Measurements from ENCODE around the gene HPSE2.
"Not testable (repeated sequence)": the region's sequence is repeated elsewhere in the genome, so short reads cannot be mapped to it uniquely, and the experiment has no call there.

The HPSE2 gene

DNA sequence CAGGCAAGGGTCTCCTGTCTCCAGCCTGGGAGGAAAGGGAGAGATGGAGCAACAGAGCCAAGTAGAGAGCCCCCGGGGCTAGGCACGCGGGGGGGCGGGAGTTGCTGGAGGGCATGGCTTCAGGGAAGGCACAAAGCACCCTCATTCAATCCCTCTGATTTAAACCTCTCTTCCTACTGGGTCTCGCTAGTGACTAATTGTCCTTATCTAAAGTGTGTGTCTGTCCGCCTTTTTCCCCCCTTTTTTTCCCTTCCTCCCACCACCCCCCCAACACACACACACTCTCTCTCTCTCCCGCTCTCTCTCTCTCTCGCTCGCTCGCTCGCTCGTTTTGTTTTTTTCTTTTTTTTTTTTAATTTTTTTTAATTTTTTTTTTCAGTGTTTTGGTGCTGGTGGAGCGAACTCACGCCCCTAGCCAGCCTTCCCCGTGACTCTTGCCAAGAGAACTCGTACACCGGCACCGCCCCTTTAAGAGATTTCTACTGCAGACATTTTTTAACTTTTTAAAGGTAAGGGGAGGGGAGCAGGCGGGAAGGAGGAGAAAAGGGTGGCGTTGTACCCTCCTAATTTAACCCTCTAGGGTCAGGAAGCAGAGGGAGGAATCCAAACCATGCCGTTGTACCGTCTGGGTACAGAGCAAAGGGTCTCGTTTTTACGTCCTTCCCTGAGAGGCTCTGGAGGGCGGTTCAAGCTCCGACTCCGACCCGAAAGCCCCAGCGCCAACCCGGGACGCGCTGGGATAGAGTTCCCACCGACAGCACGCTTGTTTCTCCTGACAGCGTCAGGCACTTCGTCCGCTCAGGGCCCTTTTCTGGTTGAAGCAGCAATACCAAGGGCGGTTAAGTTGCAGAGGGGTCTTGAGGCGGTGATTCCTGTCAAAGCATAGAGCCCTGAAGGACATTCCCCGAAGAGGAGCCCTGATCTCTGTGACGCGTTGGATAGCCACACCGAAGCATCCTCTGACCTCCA lies at the start of gene HPSE2:
TSS of gene HPSE2 (minus strand) at position 195 of the 969 bp plus-strand sequence.
- DNase-seq (ENCODE audit: insufficient read length, low spot score) (no peak), FAIRE-seq (no peak)
- no peak for TF ChIP-seq POLR2A (IDR thresholded peaks at IDR 0.05; ENCODE audit: low read depth, low read length)

DNA sequence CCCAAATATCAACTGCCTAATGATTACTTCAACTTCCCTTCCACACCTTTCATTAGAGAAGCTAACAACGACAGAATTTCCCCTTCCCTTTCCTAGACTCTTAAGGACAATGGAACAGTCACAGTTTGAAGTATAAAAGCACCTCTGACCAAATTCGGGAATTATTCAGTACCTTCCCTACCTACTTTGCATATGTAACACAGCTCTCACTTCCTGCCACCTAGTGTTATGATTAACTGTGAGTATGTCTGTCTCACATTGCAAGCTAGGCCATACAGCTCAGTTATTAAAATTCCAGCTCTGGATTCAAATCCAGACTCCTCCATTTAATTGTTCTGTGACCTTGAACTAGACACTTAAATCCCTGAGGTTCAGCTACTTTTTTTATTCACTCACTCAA lies 44.8 kb upstream of the HPSE2 start:
- FAIRE-seq, result no peak
- no peak for DNase-seq (ENCODE audit: insufficient read length, low spot score)
- no peak for TF ChIP-seq POLR2A (IDR thresholded peaks at IDR 0.05; ENCODE audit: low read depth, low read length)

DNA sequence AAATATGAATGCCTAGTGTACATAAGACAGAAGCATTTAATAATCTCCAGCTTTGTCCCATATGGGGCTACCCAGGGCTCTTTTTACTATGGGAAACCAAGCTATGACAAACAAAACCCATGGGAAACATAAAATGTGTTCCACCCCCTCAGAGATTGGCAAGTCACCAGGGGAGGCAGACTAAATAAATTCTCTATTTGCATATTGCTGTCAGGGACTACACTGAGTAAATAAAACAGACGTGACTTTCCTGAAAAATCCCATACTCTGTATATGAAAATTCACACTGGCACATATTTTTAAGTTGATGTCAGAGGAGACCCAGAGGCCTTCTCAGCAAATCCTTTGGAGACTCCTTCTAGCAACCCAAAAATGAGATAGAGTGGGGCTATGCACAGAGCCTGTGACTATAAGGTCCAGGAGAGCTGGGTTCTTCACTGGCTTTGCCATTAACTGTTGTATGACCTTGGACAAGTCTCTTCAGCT lies 44.0 kb upstream of the HPSE2 start:
- FAIRE-seq, result no peak
- TF ChIP-seq POLR2A (IDR thresholded peaks at IDR 0.05; ENCODE audit: low read depth, low read length), result no peak
- no peak for DNase-seq (ENCODE audit: insufficient read length, low spot score)

DNA sequence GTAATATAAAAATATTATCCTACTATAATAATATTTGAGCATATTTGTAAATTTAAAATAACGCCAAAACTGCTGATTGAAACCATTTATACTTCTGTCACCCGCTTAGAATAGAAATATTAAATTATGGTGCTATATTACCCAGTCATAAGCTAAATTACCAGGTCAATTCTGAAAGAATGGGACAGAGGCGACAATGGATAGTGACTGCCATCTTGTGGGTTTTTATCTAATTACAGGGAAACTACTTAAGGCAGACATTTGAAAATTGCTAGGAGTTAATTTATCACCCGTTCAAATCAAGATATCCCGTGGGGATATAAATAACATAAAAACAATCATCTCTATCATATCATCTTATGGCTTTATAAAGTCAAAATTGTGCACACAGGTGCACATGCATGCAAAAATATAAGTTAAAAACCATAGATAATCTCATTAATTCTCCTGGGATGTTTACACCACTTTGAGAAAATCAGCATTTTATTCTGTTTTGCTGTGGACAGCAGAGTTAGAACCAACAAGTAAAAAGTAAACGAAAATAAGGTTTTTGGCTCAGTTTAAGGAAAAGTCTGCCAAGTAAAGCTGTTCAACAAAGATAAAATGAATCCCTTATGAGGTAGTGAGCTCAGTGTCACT lies 41.3 kb upstream of the HPSE2 start:
- TF ChIP-seq POLR2A (IDR thresholded peaks at IDR 0.05; ENCODE audit: low read depth, low read length), result no peak
- FAIRE-seq, result no peak

DNA sequence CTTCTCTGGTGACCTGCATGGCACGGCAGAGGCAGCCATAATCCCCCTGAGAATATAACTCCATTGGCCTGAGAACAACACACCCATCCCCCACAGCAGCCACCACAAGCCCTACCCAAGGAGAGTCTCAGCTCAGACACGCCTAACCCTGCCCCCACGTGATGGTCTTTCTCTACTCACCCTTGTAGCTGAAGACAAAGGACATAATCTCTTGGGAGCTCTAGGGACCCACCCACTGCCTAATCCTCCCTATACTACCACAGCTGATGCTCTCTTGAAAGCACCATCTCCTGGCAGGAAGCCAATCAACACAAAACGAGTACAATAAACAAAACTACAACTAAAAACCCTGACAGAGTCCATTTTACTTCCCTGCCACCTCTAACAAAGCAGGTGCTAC lies 30.7 kb upstream of the HPSE2 start:
- DNase-seq (ENCODE audit: insufficient read length, low spot score) (no peak), FAIRE-seq (no peak)
- TF ChIP-seq POLR2A (IDR thresholded peaks at IDR 0.05; ENCODE audit: low read depth, low read length), result no peak

More for the DNA sequence above, 41.3 kb upstream of the HPSE2 start:
- no peak for DNase-seq (ENCODE audit: insufficient read length, low spot score)

DNA sequence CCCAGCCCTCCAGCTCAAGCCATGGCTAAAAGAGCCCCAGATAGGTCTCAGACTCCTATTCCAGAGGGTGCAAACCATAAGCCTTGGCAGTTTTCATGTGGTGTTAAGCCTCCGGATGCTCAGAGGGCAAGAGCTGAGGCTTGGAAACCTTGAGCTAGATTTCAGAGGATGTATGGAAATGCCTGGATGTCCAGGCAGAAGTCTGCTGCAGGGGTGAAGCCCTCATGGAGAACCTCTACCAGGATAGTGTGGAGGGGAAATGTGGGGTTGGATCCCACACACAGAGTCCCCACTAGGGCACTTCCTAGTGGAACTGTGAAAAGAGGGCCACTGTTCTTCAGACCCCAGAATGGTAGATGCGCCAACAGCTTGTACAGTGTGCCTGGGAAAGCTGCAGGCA lies 13.2 kb upstream of the HPSE2 start:
- FAIRE-seq (no peak), DNase-seq (ENCODE audit: insufficient read length, low spot score) (no peak)
- no peak for TF ChIP-seq POLR2A (IDR thresholded peaks at IDR 0.05; ENCODE audit: low read depth, low read length)

DNA sequence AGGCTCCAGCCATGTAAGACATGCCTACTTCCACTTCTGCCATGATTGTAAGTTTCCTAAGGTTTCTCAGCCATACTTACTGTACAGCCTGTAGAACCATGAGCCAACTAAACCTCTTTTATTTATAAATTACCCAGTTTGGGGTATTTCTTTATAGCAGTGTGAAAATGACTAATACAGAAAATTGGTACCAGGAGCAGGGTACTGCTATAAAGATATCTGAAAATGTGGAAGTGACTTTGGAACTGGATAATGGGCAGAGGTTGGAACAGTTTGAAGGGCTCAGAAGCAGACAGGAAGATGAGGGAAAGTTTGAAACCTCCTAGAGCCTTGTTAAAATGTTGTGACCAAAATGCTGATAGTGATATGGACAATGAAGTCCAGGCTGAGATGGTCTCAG lies 12.2 kb upstream of the HPSE2 start:
- FAIRE-seq; DNase-seq (ENCODE audit: insufficient read length, low spot score): not testable (repeated sequence)

DNA sequence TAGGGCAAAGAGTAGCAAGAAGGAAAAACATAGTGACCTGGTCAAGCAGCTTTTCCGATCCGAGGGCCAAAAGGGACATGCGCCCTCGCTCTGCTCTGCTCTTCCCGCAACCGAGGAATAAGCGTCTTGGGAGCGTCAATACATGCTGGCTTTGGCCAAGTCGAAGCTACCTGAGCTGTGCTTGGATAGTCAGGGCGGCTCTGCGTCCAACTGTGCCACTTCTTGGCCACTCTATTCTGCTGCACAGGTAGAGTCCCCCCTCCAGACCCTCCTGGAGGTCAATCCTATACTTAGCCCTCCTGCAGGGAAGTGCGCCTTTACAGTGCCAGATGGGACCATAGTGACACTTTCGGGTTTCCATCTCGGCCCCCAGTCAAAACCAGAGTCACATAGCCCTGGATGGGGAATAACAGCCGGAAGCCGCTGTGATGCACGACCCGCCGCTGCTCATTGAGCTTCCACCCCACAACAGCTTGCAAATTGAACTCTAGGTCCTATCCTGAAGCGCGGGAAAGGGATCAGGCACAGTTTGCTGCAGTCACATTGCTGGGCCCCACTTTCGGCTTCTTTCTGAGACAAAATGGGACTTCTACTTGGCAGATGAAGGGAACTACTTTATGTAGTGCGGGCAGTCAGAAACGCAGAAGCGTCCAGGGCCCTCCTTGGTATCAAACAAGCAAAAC lies 1.1 kb upstream of the HPSE2 start:
- DNase-seq (ENCODE audit: insufficient read length, low spot score) (no peak), FAIRE-seq (no peak)
- TF ChIP-seq POLR2A (IDR thresholded peaks at IDR 0.05; ENCODE audit: low read depth, low read length), result no peak

DNA sequence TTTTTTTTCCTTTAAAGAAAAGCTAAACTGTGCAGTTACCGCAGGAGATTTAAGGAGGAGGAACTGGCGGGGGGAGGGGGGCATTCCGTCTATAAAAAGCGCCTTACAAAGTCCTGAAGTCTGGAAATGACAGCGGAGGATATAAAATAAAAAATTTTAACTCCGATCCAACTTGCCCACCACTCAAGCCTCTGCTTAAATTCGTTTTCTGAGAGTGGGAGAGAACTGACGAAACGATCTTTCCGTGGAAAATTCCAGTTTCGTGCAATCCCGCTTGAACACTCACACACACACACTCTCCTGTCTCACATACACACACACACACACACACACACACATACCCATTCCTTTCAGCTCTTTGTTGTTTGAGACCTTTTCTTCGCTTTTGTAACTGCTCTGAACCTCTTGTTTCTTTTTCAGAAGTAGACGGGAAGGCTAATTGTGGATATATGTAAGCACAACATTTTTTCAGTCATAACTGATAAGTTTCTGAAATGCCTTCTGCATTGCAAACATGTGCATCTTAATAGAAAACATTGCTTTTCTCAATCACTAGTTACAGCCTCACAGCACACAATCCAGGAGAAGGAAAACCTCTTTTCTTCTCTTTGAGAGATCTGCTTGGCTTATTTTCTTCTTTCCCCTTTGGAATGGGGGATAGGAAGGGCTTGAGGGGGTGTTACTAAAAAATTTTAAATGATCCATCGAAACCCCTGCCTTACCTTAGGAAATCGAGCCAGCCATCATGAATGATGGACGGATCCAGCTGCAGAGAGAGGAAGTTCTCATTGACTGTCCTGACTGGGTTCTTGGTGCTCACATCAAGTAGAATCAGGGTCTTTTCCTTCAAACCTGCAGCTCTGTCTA lies 628 bp downstream of the HPSE2 start:
- DNase-seq (ENCODE audit: insufficient read length, low spot score) (no peak), FAIRE-seq (no peak)
- TF ChIP-seq POLR2A (IDR thresholded peaks at IDR 0.05; ENCODE audit: low read depth, low read length), result no peak

DNA sequence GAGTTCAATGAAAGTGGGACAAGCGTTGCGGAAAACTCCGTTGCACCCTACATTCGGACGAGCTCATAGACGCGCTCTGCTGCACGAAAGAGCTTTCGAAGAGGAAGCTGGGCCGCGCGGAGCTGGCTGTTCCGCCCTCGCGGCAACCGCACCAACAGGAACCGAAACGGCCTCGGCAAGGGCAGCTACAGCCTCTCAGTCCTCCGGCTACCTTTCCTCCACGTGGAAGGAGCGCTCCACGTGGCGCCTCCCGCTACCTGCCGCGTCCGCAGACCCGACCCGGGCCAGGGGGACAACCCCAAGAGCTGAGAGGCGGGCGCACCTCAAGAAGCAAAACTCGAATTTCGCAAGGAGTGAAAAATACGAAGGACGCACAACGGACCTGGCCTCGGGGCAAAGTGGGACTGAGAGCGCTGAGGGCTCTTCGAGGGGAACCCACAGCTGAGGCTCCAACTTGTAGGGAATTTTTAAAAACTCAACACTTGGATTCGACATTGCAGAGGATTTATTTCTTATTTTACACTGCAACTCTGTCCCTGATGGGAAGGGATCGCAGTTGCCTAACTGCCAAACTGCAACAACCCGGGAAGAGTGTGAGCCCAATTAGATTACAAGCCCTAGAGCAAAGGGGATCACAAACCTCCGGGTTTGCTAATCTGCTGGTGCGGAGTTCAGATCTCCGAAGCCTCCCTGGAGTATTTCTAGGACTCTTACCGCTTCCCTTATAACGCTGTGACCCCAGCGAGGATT lies 1.4 kb downstream of the HPSE2 start:
- no peak for TF ChIP-seq POLR2A (IDR thresholded peaks at IDR 0.05; ENCODE audit: low read depth, low read length)
- DNase-seq (ENCODE audit: insufficient read length, low spot score) (no peak), FAIRE-seq (no peak)

DNA sequence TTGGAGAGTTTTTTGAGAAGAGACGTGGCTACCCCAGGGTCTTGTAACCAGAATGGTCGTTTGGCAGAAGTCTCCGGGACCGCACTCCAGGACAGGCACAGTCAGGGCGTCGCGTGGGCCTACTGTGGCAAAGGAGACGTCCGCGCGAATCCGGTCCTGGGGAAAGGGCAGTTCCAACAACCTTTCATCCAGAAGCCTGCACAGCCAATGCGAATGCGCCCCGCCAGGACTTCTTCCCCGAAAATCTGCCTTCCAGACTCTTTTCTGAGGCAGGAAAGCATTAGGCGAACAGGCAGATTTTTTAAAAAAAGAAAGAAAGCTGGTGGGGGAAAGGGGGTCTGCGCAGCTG lies 2.0 kb downstream of the HPSE2 start:
- DNase-seq (ENCODE audit: insufficient read length, low spot score) (no peak), FAIRE-seq (no peak)
- no peak for TF ChIP-seq POLR2A (IDR thresholded peaks at IDR 0.05; ENCODE audit: low read depth, low read length)

DNA sequence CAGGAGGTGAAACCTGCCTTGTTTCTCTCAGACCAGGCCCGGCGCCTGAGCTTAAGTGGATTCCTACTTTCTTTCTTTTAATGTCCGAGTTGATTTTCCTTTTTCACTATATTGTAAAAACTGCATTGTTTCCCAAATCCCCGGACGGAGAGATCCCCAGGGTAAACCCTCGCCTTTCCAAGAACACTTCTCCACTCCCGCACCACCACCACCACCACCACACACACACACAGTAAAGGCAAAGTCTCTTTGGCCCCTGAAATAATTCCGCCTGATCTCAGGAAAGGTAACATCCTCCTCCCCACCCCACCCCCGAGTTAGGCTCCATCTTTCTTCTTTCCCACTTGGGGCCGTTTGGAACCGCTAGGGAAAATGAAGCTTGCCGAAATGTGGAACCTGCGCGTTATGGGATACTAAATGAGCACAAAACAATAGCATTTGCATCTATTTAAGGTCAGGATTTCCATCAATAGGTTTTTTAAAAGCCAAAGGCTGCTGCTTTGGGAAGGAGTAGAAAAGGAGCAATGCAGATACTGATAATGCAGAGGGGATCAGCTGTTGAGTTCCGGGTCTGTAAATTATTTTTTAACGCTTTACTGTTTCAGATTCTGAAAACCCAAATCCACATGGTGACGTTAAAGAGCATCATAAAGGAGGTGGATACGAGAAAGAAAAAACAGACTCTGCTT lies 2.5 kb downstream of the HPSE2 start:
- TF ChIP-seq POLR2A (IDR thresholded peaks at IDR 0.05; ENCODE audit: low read depth, low read length), result no peak
- no peak for DNase-seq (ENCODE audit: insufficient read length, low spot score)

More for the DNA sequence above, 2.5 kb downstream of the HPSE2 start:
- FAIRE-seq, result no peak

Measured in H54 (cell line).